ENCODE data around the gene FAM76B. TPM values are rescaled to one million over a fixed set of nuclear protein-coding genes. Genes with fewer than 3 reads are reported as not detected.
A peak's percentile ranks its signal among the peaks of the same experiment; 100 is the strongest.

Gene FAM76B
- total and polyA plus RNA-seq, 9 of the 15 experiments (the other 6 are each of a cell fraction or from before 2014, with no cell fraction given): 22.5 to 60.0 (median 35.0) TPM

GRCh38 chr11:95788921-95789505 is 569 bp downstream of the FAM76B start (continued):
- TF ChIP-seq MAX (CRISPR knock-in tag; IDR thresholded peaks at IDR 0.05) (no peak; the same call in 1 of the 2 replicates), CREM (IDR thresholded peaks at IDR 0.05; ENCODE audit: low read depth) (no peak), ARID4B (CRISPR knock-in tag; IDR thresholded peaks at IDR 0.05) (peak; percentile 27), CREB3 (tag; conservative IDR thresholded peaks at IDR 0.05; ENCODE audit: low read depth) (no peak), HNRNPK (IDR thresholded peaks at IDR 0.05; ENCODE audit: low read depth, low read length, poor library complexity, severe bottlenecking) (no peak), YY1 (IDR thresholded peaks at IDR 0.05; ENCODE audit: borderline replicate concordance in 1 of 3, control insufficient read depth in 1 of 3, extremely low read depth in 1 of 3, insufficient read depth in 3 of 3, insufficient read length in 1 of 3, insufficient replicate concordance in 2 of 3, low read depth in 1 of 3, low read length in 2 of 3) (peak in 2 of 3 experiments; percentile 50 to 73), RBM39 (optimal IDR thresholded peaks at IDR 0.05; ENCODE audit: low read depth, low read length) (no peak), SAFB (IDR thresholded peaks at IDR 0.05; ENCODE audit: borderline replicate concordance, low read depth, low read length) (0 out of 2 replicates have a peak, but pooled peaks have one; percentile 10), ZNF445 (CRISPR knock-in tag; IDR thresholded peaks at IDR 0.05; ENCODE audit: low read depth) (no peak), RREB1 (CRISPR knock-in tag; IDR thresholded peaks at IDR 0.05) (0 out of 2 replicates have a peak, but pooled peaks have one; percentile 9), SNAPC5 (CRISPR knock-in tag; IDR thresholded peaks at IDR 0.05) (no peak), ZNF707 (CRISPR knock-in tag; conservative IDR thresholded peaks at IDR 0.05) (no peak)

Data from K562 (cell line).